SK-N-SH (cell line): ENCODE measurements around the gene C16orf96. TPM values are rescaled to one million over a fixed set of nuclear protein-coding genes. Genes with fewer than 3 reads are reported as not detected.

Experiments used
- CTCF ChIA-PET: fragments of 300-600, 350-600 bp; formaldehyde crosslinking; extraction: SDS; loops from one replicate; lab custom pipeline; 2021; lab: Yijun Ruan, JAX
- POLR2A ChIA-PET: fragments of 350-600 bp; sonication (Branson Sonifier 250); formaldehyde crosslinking; extraction: SDS; loops from one replicate; lab custom pipeline; 2020; ENCODE audit warnings: antibody characterized with exemption, inconsistent platforms; lab: Yijun Ruan, JAX
- DNase-seq: peaks from one replicate; pipeline ENCODE4 v3.0.0; 2012
- H2AFZ ChIP-seq: fragments of 200-600 bp; sonication (generic); 2 replicates; pipeline ENCODE4 v1.8.1; 2016; ENCODE audit warnings: antibody characterized with exemption, mild to moderate bottlenecking, low read depth
- H3F3A ChIP-seq: fragments of 200-600 bp; sonication (generic); replicated peaks from 2 replicates; pipeline ENCODE3; 2016; ENCODE audit warnings: antibody characterized with exemption, mild to moderate bottlenecking; ENCODE audit not compliant: insufficient read depth
- H3K27ac ChIP-seq, 2 experiments: fragments of 200-500 bp in 1 of 2; fragments of 200-600 bp in 1 of 2; sonication (Bioruptor generic) in 1 of 2; sonication (generic), shearing (Covaris generic) in 1 of 2; 2 replicates each; pipeline versions ENCODE4 v1.5.1 to v1.6.1; 2014 to 2016; ENCODE audit warnings: low read depth in 2 of 2, inconsistent platforms in 1 of 2, low read length in 1 of 2, mild to moderate bottlenecking in 1 of 2, mixed read lengths in 1 of 2
- H3K27me3 ChIP-seq: fragments of 200-600 bp; sonication (generic), shearing (Covaris generic); 2 replicates; pipeline ENCODE4 v1.6.1; 2016; ENCODE audit warnings: mixed run types; ENCODE audit not compliant: insufficient read depth
- H3K36me3 ChIP-seq, 2 experiments: fragments of 200-500 bp in 1 of 2; fragments of 200-600 bp in 1 of 2; sonication (Bioruptor generic) in 1 of 2; sonication (generic) in 1 of 2; replicated peaks in 1 of 2; 2 replicates each; pipeline versions ENCODE3 to v1.5.1; 2014 to 2016; ENCODE audit warnings: low read length in 1 of 2, mild to moderate bottlenecking in 1 of 2; ENCODE audit not compliant: insufficient read depth in 2 of 2, control insufficient read depth in 1 of 2
- H3K4me1 ChIP-seq, 2 experiments: fragments of 200-500 bp in 1 of 2; fragments of 200-600 bp in 1 of 2; sonication (Bioruptor generic) in 1 of 2; sonication (generic), shearing (Covaris generic) in 1 of 2; 2 replicates each; pipeline versions ENCODE4 v1.5.1 to v1.6.1; 2014 to 2016; ENCODE audit warnings: low read depth in 1 of 2, low read length in 1 of 2, mixed run types in 1 of 2; ENCODE audit not compliant: insufficient read depth in 2 of 2, control insufficient read depth in 1 of 2
- H3K4me2 ChIP-seq: fragments of 200-600 bp; sonication (generic), shearing (Covaris generic); 2 replicates; pipeline ENCODE4 v1.6.1; 2017; ENCODE audit warnings: mixed run types
- H3K4me3 ChIP-seq, 2 experiments: fragments of 200-500 bp in 1 of 2; fragments of 200-600 bp in 1 of 2; sonication (Bioruptor generic) in 1 of 2; sonication (generic), shearing (Covaris generic) in 1 of 2; 2 replicates each; pipeline versions ENCODE4 v1.5.1 to v1.8.1; 2014 to 2016; ENCODE audit warnings: low read depth in 2 of 2, inconsistent platforms in 1 of 2, low read length in 1 of 2, mild to moderate bottlenecking in 1 of 2, mixed read lengths in 1 of 2, moderate library complexity in 1 of 2
- H3K79me2 ChIP-seq: fragments of 200-600 bp; sonication (generic); 2 replicates; pipeline ENCODE4 v1.8.1; 2017; ENCODE audit warnings: mild to moderate bottlenecking; ENCODE audit not compliant: insufficient read depth
- H3K9ac ChIP-seq: fragments of 200-600 bp; sonication (generic); 2 replicates; pipeline ENCODE4 v1.6.1; 2017; ENCODE audit warnings: mixed run types
- H3K9me2 ChIP-seq: fragments of 200-600 bp; sonication (generic); 2 replicates; pipeline ENCODE4 v1.6.1; 2017; ENCODE audit warnings: mixed run types
- H3K9me3 ChIP-seq: fragments of 200-600 bp; sonication (generic); 2 replicates; pipeline ENCODE4 v1.6.1; 2017; ENCODE audit warnings: mixed run types, mild to moderate bottlenecking, moderate library complexity
- H4K20me1 ChIP-seq: fragments of 200-600 bp; sonication (generic); 2 replicates; pipeline ENCODE4 v1.6.1; 2017; ENCODE audit warnings: mild to moderate bottlenecking, mixed run types; ENCODE audit not compliant: insufficient read depth
- ELF1 ChIP-seq: IDR thresholded peaks from 2 replicates; pipeline ENCODE4 v1.4.0; 2012
- EZH2phosphoT487 ChIP-seq: fragments of 200-600 bp; sonication (generic); IDR thresholded peaks from 2 replicates; pipeline ENCODE4 v1.6.1; 2017; ENCODE audit warnings: low read depth, mixed run types, mild to moderate bottlenecking, antibody characterized with exemption, moderate library complexity, borderline replicate concordance
- FOXM1 ChIP-seq: IDR thresholded peaks from 2 replicates; pipeline ENCODE4 v1.4.0; 2012; ENCODE audit warnings: low read depth, mild to moderate bottlenecking
- JUND ChIP-seq: IDR thresholded peaks from 2 replicates; pipeline ENCODE4 v1.4.0; 2012
- MEF2A ChIP-seq: IDR thresholded peaks from 2 replicates; pipeline ENCODE4 v1.4.0; 2012; ENCODE audit warnings: low read depth, borderline replicate concordance
- MXI1 ChIP-seq: IDR thresholded peaks from 2 replicates; pipeline ENCODE4 v1.6.1; 2012; ENCODE audit warnings: mild to moderate bottlenecking, low read depth, low read length, improper control_type of control experiment
- NRF1 ChIP-seq: IDR thresholded peaks from 2 replicates; pipeline ENCODE4 v1.6.1; 2012; ENCODE audit warnings: low read depth, mild to moderate bottlenecking, low read length
- PBX3 ChIP-seq: IDR thresholded peaks from 2 replicates; pipeline ENCODE4; 2012
- POLR2AphosphoS5 ChIP-seq: IDR thresholded peaks from 2 replicates; pipeline ENCODE4 v1.6.1; 2012; ENCODE audit warnings: low read depth, low read length
- RCOR1 ChIP-seq: fragments of 150-350 bp; IDR thresholded peaks from 2 replicates; pipeline ENCODE4 v1.6.1; 2017; ENCODE audit warnings: antibody characterized with exemption, low read length
- REST ChIP-seq: IDR thresholded peaks from 2 replicates; pipeline ENCODE4 v1.6.1; 2012; ENCODE audit warnings: mild to moderate bottlenecking, low read depth, low read length, moderate library complexity
- RXRA ChIP-seq: IDR thresholded peaks from 2 replicates; pipeline ENCODE4 v1.4.0; 2012; ENCODE audit warnings: low read depth, mild to moderate bottlenecking, borderline replicate concordance
- SIN3A ChIP-seq: IDR thresholded peaks from 2 replicates; pipeline ENCODE4 v1.6.1; 2012; ENCODE audit warnings: low read depth, mild to moderate bottlenecking, low read length, moderate library complexity, borderline replicate concordance
- SMC3 ChIP-seq: IDR thresholded peaks from 2 replicates; pipeline ENCODE4 v1.6.1; 2012; ENCODE audit warnings: low read depth, low read length, improper control_type of control experiment
- TAF1 ChIP-seq: IDR thresholded peaks from 2 replicates; pipeline ENCODE4 v1.6.1; 2012; ENCODE audit warnings: low read depth, mild to moderate bottlenecking, low read length, moderate library complexity, borderline replicate concordance
- TEAD4 ChIP-seq: IDR thresholded peaks from 2 replicates; pipeline ENCODE4 v1.4.0; 2012; ENCODE audit warnings: mild to moderate bottlenecking, borderline replicate concordance; ENCODE audit not compliant: insufficient read depth
- USF2 ChIP-seq: fragments of 150-350 bp; IDR thresholded peaks from 2 replicates; pipeline ENCODE4 v1.6.1; 2017; ENCODE audit warnings: antibody characterized with exemption, low read length, low read depth, borderline replicate concordance
- WGBS: methylation state at CpG from one replicate; pipeline ENCODE4 v1.1.6; 2017; ENCODE audit warnings: low lambda C conversion rate; 5-methylcytosine and 5-hydroxymethylcytosine counted together
- polyA plus RNA-seq, 3 experiments: library from polyadenylated mRNA; depleted of rRNA; stranded (reverse); fragments of >200 nt; gene quantifications; 2 replicates each; pipeline ENCODE4 v1.2.3, GENCODE V29; 2012

The C16orf96 gene
- polyA plus RNA-seq, 1 of the 3 experiments (the other 2 are of a cell fraction), result 0.05 TPM

- Histone ChIP-seq H3K9me2 (no peaks in the 10 kb centered on the region), H3K27me3 (no peaks in the 10 kb centered on the region), H4K20me1 (no peaks in the 10 kb centered on the region)
- TF ChIP-seq FOXM1 (no peak), TEAD4 (no peak), MXI1 (no peak), REST (no peak), MEF2A (no peak), RXRA (no peak), JUND (no peak), POLR2AphosphoS5 (no peak), ELF1 (no peak), NRF1 (no peak), SMC3 (no peak), TAF1 (no peak), RCOR1 (no peak)
- TF ChIP-seq, all 33 proteins: peak for 0
- no peak overlapping the region for H3K4me2 ChIP-seq
- peaks cover 16% of the 10 kb centered on the region; the same call in 1 of the 2 replicates for H3K79me2 ChIP-seq
- no peak overlapping the region for H2AFZ ChIP-seq
- H3K36me3 ChIP-seq, result no peaks in the 10 kb centered on the region
- no peaks in the 10 kb centered on the region for H3K9me3 ChIP-seq
- POLR2A ChIA-PET, result no interaction called here
- CTCF ChIA-PET, result interaction anchor here (0.8 to 3.6 kb wide), 4 partner anchors 11 to 18 kb away, joined by 3 to 26 read pairs (median 6); no protein-coding TSS in a partner anchor
- H3K4me1 ChIP-seq, result peaks cover 0 to 20% of the 10 kb centered on the region in 2 experiments; a peak in 1 of 4 replicates
- no peak for DNase-seq
- H3K4me3 ChIP-seq, result no peak overlapping the region
- no peak overlapping the region for H3K27ac ChIP-seq
- no peak overlapping the region for H3K9ac ChIP-seq
- H3F3A ChIP-seq, result peaks cover under 1% of the 10 kb centered on the region
Measured at GRCh38 chr16:4524571-4524970, 31.6 kb upstream of the C16orf96 start.

GRCh38 chr16:4525069-4525468 is 31.1 kb upstream of the C16orf96 start:
- TF ChIP-seq EZH2phosphoT487 (no peak), FOXM1 (no peak), SMC3 (no peak), TEAD4 (no peak), SIN3A (no peak), PBX3 (no peak), USF2 (no peak)
- Histone ChIP-seq H4K20me1 (no peaks in the 10 kb centered on the region), H3K9me3 (no peaks in the 10 kb centered on the region), H3K4me2 (no peak overlapping the region), H3K36me3 (no peaks in the 10 kb centered on the region), H2AFZ (no peak overlapping the region), H3K9me2 (no peaks in the 10 kb centered on the region), H3K4me1 (peaks cover 0 to 20% of the 10 kb centered on the region in 2 experiments; a peak in 1 of 4 replicates), H3K9ac (no peak overlapping the region), H3K27ac (no peak overlapping the region), H3K4me3 (no peak overlapping the region), H3K27me3 (no peaks in the 10 kb centered on the region), H3K79me2 (peaks cover 16% of the 10 kb centered on the region; the same call in 1 of the 2 replicates), H3F3A (peaks cover 6% of the 10 kb centered on the region)
- ChIA-PET POLR2A (no interaction called here), CTCF (interaction anchor here (0.8 to 3.6 kb wide), 4 partner anchors 10 to 18 kb away, joined by 3 to 26 read pairs (median 6); no protein-coding TSS in a partner anchor)
- no peak for DNase-seq
- 90% methylated on average over 7 of the region's 7 CpGs for WGBS
